ENCODE measurements around the gene ZNF148.

Gene ZNF148

GRCh38 chr3:125267460-125267859, 107.7 kb downstream of the ZNF148 start:
- DNase-seq, result no peak

DNA sequence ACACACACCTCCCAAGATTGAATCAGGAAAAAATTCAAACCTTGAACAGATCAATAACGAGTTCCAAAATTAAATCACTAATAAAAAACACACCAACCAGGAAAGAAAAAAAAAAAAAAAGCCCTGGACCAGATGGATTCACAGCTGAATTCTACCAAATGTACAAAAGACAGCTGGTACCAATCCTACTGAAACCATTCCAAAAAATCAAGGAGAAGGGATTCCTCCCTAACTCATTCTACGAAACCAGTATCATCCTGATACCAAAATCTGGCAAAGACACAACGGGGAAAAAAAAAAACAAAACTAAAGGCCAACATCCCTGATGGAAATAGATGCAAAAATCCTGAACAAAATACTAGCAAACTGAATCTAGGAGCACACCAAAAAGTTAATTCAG, 108.2 kb downstream of the ZNF148 start:
- no peak for DNase-seq

DNA sequence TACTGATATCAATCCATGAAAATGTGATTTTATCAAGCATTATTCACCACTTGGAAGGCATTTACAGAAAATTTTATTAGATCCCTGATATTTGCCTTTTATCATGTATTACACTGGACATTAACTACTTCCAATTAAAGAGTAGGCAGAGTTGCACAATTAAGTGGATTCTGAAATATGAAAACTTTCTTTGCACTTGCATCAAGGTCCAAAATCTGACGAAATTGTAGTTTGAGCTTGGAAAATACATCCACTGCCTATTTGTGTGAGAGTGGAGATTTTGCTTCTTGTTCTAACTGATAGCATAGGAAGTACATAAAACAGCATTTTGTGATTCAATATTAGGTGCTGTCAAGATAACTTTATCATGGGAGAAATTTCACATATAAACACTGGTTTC, 113.0 kb downstream of the ZNF148 start:
- no peak for DNase-seq

GRCh38 chr3:125261031-125261430, 114.1 kb downstream of the ZNF148 start:
- DNase-seq, result no peak

- no peak for DNase-seq
Observed at GRCh38 chr3:125260158-125260557, 115.0 kb downstream of the ZNF148 start.

DNA sequence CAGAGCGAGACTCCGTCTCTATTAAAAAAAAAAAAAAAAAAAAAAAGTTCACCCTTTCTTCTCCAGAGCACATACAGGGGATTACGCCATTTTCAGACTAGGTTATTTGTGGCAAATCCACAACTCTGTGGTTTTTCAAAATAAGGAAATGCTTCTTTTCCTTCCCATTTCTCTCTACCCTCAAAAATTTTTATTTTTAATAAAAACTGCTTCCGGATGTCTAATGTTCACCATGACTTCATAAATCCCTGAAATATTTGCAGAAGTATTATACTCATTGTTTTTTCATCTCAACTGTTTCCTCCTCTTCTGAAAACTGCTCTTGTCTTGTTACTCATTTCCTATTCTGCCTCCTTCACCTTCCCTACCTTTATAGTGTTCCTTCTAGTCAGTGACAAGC, 117.6 kb downstream of the ZNF148 start:
- no peak for DNase-seq

DNA sequence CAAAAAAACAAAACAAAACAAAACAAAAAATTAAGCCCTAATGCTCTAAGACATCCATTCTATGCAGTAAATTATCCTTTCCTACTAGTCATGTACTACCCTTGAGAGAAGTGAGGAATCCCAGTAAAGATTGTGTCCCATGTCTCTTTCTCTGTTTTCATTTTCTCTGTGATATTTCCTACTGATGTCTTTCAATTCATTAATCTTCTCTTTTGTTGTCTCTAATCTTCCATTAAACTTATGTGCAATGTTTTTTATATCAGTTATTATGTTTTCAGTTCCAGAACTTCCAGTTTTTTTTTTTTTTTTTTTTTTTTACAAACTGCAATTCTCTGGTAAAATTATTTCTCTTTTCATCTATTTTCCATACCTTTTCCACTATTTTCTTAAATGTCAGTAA, 118.5 kb downstream of the ZNF148 start:
- no peak for DNase-seq

DNA sequence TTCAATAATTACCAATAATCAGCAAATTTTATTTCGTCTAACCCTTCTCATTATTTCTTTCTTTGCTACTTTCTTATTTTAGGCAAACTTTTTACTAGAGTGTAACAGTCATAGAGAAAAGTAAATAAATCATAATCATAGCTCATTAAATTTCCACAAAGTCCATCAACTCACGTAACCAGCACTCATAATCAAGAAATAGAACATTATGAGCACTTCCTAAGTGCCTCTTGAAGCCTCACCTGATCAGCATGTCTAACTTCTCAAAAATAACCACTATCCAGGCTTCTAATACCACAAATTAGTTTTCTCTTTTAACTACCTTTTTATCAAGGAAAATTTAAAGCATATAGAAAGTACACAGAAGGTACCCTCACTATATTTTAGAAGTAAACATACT, 124.2 kb downstream of the ZNF148 start:
- no peak for DNase-seq

DNA sequence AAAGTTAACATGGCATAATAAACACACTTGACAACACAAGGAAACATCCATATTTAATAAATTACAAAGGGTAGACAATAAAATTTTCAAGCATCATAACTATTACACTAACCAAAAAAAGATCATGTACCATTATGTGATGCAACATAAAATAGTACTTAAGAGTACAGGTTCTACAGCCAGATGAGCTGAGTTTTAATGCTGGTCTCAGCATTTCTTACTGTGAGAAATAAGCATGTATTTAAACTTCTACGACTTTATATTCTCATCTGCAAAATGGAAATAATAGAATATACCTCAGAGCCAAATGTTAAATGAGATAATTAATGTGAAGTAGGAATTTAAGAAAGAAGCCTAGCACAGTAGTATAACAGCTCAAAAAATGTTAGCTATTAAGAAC, 128.9 kb downstream of the ZNF148 start:
- DNase-seq, result no peak

- DNase-seq, result no peak
Observed at GRCh38 chr3:125245521-125245920, 129.6 kb downstream of the ZNF148 start.

GRCh38 chr3:125240496-125240895, 134.6 kb downstream of the ZNF148 start:
- DNase-seq, result no peak

DNA sequence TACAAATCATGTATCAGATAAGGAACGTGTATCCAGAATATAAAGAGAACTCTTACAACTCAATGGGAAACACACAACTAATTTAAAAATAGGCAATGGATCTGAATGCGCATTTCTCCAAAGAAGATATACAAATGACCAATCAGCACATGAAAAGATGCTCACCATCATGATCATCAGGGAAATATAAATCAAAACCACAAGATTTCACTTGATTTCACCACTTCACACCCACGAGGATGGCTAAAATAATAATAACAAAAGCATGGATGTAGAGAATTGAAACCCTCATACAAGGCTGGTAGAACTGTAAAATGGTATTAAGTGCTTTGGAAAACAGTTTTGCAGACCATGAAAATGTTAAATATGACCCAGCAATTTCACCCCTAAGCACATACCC, 135.9 kb downstream of the ZNF148 start:
- DNase-seq, result no peak

DNA sequence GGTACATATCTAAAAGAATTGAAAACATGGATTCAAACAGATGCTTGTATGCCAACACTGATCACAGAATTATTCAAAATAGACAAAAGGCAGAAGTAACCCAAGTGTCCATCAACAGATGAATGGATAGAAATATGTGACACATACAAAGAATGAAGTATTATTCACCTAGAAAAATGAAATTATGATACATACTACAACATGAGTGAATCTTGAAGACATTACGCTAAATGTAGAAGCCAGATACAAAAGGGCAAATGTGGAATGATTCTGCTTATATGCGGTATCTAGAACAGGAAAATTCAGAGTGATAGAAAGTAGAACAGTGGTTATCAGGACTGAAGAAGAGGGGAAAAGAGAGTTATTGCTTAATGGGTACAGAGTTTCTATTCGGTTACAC, 136.4 kb downstream of the ZNF148 start:
- DNase-seq, result no peak

- no peak for DNase-seq
Observed at GRCh38 chr3:125236331-125236903, 138.7 kb downstream of the ZNF148 start.

GRCh38 chr3:125234831-125235230, 140.3 kb downstream of the ZNF148 start:
- DNase-seq, result no peak

DNA sequence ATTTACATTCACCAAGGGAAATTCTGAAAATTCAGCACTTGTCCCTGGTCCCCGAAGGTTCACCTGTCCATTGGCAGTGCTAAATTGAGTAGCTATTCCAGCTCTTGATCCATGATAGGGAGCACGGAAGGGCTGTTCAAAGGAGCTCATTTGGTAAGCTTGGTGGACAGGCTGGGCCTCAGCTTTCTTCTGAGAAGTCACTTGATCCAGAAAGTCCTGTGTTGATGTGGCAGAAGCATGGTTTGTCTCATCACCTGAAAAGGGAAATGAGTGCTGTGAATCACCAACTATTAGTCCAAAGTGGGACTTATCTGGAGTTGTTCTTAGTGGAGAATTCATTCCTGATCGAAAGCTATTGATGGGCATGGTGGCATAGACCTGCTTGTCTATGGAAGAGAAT, 142.7 kb downstream of the ZNF148 start:
- DNase-seq, result no peak

DNA sequence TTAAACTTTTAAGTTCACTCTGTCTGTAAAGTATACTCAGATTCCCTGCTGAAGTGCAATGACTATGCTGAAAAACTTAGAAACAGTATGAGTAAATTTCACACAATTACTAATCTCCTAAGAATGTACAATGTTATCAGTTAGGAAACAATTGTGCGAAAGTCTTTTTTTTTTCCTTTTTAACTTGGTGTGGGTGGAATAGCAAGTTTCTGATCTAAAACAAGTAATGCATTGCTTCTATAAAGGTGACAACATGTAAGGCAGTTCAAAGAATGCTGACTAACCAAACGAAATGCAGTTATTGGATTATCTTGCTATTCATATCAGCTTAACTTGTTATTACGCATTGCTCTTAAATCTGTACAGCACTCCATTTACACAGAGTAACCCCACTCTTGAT, 143.2 kb downstream of the ZNF148 start:
- no peak for DNase-seq

GRCh38 chr3:125229707-125230106, 145.4 kb downstream of the ZNF148 start:
- no peak for DNase-seq

DNA sequence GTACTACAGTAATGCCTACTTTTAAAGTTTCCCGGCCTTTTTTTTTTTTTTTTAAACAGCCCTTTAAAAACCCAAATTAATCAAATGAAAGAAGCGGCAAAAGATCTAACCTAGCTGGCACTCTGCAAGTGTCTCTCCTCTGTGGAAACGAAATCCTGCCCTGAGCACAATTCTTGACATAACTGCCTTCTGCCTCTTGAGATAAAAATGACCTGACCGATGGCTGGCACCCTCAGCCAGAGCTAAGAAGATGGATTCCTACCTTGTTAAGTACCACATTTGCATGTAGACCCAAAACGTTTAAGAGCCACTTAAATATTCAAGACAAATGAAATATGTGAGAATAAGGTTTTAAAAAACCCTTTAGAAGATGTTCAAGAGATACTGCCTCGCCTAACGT, 146.0 kb downstream of the ZNF148 start:
- no peak for DNase-seq

- no peak for DNase-seq
Observed at GRCh38 chr3:125221831-125222230, 153.3 kb downstream of the ZNF148 start.

DNA sequence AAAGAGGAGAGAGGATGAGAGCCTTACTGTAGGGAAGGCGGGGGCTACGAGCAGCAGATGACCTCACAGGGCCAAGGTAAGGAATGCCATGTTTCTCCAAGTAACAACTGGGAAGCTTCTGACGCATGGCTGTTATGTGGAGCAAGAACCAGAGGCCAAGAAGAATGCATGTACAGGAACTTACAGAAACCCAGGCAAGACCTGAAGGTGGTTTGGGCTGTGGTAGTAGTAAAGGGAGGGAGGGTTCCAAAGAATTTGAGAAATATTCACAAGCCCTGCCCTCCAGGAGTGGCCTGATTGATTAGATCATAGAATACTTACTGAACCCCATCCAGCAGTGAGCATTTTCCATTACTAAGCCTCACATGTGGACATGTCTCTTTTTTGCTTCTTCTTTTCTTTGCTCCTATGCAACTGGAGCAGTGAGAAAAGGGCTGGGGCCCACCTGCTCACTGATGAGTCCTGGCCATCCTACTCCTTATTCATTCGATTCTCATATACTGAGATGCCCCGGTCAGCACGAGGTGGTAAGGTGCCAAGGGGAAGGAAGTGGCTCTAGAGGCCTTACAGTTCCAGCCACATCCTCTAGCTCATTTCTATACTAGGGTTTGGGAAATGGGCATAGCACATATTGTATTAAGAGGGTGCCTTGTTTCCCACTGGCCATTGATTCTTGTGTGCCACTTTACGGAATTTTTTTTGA, 154.2 kb downstream of the ZNF148 start:
- no peak for DNase-seq

DNA sequence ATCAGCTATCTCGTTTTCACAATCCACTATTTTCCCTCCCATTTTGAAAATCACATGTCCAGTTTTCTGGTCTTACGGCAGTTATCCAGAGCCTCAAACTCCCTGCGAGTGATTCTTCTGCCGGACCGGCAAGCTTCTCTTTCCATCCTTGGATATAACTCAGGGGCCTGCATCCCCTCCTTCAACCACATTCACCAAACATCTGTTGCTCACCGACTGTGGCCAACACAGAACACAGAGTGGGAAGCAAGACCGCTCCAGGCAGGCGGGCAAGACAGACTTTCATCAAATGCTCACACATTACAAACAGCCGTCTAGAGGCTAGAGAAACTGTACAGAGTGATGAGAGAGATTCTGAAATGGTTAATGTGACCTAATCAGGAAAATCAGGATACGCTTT, 154.9 kb downstream of the ZNF148 start:
- no peak for DNase-seq

DNA sequence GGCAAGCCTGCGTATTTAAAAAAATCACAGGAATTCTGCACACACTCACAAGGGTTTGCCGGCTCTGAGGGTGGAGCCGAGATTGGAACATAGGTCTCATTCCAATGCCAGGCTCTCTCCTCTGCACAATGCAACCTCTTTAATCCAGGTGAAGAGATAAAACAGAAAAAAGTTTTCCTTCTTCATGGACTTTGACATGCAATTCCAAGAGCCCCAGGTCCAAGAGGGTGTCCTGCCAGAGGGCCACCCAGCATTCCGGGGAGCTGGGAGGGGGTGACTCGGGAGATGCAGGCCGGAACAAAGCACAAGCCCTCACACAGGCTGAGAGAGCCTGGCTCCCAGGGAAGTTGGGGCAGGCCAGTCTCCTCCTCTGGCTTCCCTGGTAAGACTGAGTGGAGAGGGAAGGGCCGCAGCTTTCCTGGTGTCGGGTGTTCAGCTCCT, 155.8 kb downstream of the ZNF148 start:
- no peak for DNase-seq

DNA sequence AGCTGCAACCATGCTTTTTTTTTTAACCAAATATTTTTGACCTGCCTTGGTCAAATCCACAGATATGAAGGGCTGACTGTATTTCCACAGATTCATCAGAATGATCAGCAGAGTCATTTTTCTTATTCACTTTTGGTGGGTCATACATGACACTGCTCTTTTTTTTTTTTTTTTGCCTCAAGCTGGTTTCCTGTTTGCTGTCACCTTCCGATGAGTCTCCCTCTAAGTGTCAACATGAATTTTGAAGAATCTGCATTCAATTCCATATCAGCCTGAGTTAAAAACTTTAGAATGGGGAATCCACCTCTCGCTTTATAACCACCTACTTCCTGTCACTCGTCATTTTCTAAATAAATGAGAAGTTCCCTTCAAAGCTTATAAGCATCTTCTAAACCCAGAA, 160.4 kb downstream of the ZNF148 start:
- no peak for DNase-seq

DNA sequence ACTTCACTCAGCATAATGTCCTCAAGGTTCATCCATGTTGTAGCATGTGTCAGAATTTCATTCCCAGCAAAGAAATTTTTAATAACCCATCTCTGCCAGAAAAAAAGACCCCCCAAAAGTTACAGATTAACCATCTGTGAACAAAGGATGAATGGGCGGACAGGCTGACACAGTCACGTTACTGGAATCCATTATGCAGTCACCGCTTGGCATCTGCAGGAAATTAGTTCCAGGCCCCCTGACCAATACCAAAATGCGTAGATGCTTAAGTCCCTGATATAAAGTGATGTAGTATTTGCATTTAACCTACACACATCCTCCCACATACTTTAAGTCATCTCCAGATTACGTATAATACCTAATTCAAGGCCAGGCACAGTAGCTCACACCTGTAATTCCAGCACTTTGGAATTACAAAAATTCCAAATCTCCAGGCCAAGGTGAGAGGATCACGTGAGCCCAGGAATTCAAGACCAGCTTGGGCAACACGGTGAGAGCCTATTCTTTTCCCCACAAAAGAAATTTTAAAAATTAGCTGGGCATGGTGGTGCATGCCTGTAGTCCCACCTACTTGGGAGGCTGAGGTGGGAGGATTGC, 161.1 kb downstream of the ZNF148 start:
- DNase-seq, result no peak
